ENCODE data around the gene TEX30.

TEX30 gene

DNA sequence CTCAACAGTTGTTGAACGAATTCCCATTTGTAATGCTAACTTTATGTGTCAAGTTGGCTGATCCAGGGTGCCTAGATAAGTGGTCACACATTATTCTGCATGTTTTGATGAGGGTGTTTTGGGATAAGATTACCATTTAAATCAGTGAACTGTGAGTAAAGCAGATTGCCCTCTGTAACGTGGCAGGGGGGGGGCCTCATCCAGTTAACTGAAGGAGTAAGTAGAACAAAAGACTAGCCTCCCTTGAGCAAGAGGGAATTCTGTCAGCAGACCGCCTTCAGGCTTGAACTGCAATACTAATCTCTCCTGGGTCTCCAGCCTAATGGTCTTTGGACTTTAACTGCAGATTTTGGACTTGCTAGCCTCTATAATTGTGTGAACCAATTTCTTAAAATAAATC, 4.2 kb upstream of the TEX30 start:
- DNase-seq: no peak

DNA sequence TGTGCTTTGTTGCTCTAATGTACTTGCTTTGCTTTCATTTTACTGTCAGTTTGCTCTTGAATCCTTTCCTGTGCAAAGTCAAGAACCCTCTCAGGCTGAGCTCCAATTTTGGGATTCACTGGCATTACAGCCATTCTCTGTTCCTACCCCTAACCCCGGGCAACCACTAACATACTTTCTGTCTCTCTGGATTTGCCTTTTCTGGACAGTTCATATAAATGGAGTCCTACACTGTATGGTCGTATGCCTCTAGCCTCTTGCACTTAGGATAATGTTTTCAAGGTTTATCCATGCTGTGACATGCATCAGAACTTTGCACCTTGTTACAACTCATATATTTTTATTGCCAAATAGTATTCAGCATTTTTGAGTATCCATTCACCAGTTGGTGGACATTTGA, 2.7 kb upstream of the TEX30 start:
- no peak for DNase-seq

DNA sequence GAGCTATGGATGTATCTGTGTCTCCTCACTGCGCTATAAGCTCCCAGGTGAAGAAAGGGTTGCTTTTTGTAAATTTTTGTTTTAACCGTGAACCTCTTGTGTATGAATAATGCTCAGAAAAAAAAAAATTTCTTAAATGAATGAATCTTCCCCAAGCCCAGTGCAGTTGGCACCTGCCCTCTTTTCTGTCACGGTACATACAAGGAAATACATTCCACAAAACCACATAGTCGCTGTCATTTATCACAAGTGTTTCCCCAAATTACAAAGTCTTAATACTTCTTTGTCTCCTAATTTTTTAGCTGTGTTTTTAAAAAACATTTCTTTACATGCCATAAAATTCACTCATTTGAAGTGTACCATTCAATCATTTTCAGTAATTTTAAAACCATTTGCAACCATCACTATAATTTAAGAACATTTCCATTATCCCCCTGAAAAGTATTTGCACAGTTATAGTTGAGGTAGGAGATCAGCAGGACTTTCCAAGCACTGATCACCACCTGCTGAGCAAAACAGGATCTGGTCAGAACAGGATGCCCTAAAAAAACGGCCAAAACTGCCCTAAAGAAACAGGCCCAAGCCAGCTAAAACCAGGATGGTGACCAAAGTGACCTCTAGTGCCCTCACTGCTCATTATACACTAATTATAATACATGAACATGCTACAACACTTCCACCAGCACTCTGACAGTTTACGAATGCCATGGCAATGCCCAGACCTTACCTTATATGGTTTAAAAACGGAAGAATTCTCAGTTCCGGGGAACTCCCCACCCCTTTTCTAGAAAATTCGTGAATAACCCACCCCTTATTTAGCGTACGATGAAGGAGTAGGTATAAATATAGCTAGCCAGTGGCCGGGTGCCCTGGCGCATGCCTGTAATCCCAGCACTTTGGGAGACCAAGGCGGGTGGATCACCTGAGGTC, 1.3 kb upstream of the TEX30 start:
- no peak for DNase-seq

DNA sequence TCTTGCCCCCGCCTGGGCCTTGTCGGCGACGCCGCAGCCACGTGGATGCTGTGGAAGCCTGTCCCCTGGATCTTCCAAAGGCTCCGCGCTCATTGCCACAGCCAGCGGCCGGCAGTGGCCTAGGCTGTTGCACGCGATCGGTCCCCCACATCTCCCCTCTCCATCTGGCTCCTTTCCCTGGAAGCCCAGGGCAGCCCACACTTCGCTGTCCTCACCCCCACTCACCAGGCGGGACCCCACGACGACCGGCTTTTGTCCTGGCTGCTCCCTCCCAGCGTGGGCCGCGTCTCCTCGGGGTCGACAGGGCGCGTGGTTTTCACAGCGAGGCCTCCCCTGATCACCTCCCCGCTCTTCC, 605 bp upstream of the TEX30 start:
- no peak for DNase-seq

DNA sequence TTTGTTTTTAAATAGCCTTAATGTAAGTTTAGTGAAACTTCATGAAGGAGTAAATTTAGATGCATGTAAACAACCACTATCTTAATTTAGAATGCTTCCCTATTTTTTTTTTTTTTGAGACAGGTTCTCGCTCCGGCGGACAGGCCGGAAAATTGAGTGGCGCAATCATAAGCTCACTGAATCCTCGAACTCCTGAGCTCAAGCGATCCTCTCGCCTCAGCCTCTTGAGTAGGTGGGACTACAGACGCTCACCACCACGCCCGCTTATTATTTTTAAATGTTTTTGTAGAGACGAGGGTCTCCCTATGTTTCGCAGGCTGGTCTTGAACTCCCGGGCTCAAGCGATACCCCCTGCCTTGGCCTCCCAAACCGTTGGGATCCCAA, 1.6 kb downstream of the TEX30 start:
- DNase-seq: no peak

DNA sequence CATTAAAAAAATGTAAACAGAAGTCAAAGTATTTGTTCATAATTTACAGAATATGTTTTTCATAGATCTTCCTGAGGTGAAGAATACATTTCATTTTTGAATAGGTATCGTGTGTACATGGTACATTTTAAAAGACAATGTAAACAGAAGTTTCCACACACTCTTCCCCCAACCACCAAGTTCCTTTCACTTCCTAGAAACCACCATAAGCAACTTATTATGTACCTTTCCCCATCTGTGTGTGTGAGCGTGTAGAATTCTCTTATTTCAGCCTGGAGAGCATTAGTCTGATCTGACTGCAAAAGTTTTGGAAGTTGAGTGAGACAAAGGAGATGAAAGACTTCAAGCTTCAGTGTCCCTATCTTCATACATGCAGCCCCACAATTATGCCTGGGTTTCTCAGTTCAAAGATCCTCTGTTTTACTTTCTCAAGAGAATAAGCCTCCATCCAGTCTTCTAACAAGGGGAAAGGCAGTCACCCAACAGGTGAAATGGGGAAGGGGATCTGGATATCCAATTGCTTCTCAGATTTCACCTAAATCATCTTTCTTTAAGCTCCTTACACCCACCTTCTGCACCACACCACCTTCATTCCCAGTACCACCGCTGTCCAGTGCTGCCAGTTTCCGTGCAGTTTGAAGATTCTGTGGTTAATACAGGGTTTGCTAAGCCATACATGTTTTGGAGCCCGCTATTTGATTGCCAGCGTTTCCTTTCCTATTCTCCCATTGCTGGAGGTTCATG, 2.1 kb downstream of the TEX30 start:
- no peak for DNase-seq

DNA sequence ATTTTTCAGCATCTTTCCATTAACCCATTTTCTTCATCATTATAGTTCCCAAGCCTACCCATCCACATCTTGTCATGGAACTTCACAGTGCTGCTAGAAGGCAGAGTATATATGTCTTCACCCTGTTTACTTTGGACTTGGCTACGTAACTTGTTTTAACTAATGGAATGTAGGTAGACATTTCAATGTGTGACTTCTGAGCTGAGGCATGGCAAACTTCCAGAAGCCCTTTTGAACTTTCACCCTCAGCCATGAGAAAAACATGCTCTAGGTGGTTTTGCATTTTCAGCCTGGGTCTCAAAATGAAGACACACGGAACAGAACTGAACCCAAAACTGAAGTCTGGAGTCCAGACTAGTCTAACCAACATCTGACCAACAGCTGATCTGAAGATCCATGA, 3.2 kb downstream of the TEX30 start:
- no peak for DNase-seq

DNA sequence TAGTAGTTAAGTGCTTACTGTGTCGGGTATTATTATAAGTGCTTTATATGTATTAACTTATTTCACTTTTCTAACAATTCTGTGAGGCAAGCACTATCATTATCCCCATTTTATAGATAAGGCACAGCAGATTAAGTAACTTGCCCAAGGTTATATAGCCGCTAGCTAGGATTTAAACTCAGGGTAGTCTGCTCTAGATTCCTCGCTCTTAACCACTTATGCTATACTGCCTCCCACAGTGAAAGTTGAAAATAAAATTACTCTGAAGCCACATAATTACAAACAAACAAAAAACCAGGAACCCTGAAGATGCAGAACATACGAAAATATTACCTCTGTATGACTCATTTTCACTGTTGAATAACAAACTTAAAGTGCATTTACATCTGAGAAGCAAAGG, 3.9 kb downstream of the TEX30 start:
- no peak for DNase-seq

DNA sequence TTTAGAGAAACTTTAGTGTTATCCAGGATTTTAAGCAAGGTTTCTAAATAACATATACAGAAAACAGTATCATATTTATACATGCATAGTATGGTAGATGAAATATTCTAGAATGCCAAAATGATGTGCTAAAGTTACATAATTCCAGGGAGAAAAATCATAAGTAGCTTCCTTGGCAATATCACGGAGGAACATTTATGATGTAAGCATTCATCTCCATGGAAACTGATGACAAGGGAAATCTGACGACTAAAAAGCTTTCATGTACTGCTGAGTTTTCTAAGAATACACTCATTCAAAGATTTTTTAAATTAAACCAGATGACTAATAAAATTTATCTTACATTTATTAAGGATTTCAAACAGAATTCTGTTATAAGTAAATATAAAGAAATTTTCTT, 4.7 kb downstream of the TEX30 start:
- DNase-seq: no peak

DNA sequence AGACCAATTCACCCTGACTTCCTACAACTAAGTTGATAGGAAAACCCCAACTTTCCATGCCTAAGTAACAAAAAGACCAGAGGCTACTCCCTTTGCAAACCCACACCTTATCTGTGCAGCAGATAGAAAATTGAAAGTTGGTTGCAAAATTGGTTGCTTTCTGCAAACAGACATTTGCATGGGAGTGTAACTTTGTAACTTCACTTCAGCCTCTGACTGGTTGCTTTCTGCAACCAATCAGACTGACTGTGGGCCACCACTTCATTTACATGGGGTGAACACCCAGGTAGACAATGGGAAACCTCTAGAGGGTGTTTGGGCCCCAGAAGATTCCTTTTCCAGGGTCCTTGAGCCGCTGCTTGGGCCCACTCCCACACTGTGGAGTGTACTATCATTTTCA, 9.8 kb downstream of the TEX30 start:
- no peak for DNase-seq

DNA sequence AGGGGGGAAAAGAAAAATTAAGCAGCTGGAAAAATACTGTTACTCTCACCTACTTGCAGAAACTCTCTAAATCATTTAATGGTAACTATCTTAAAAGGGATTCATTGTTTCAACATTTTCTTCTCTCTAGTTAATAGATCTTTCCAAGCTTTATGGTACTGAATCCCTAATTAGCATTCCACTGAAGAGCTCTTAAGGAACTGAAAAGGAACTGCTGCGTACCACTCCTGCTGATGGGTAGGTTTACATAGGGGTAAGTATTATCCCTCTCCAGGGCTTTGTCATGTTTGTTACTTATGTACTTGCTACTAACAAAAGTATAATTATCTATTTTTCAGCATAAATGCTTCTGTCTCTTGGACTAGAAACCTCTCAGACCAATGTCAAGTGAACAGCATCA, 12.5 kb downstream of the TEX30 start:
- DNase-seq: no peak

DNA sequence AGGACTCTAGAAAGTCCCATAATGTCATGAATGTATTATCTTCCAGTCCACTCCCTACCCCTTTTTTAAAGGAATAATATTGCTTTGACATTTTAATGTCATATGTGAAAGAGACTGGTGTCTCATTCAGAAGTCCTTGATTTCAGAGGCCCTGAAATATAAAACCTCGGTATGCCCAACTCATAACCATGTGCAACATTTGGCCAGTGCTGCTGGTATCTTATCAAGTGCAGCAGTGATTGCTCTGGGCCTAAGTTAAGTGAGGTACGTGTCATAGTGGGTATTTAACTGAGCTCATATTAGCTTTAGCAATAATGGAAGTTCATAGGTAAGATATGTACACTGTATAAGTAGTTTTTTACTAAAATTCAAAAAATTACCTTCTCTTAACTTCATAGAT, 14.7 kb downstream of the TEX30 start:
- DNase-seq: no peak

DNA sequence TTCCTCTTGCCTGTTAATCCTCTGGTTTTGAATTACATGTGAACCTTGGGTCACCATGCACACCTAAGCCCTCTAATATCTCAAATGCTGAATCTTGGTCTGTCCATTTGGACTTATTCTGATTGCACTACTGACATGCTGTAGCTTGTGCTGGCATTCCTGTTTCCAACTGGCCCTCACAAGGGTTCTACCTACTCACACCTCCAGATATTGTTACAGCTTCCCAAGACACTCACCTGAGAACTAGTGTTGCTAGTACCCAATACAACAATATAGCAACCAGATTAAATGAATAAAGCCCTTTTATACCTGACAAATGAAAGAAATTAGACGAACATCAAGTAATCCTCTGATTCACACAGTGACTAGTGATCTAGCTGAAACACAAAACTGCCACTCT, 16.6 kb downstream of the TEX30 start:
- DNase-seq: no peak

DNA sequence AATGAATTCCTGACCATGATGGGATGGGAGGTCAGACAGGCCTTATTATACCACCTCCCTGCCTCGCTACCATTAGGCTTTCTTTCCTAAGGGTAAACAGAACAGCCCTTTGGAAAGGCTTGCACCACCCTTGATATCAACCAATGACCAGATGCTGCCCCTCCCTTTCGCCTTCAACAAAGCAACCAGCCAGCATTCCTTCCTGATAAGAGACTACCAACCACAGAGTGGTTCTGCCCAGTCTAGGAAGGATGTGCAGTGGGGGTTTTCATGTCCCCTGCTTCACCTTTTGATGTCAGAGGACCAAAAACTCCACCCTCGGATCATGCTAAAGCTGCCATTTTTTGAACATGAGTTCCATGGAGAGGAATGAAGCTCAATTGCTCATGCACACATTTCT, 21.7 kb downstream of the TEX30 start:
- no peak for DNase-seq

DNA sequence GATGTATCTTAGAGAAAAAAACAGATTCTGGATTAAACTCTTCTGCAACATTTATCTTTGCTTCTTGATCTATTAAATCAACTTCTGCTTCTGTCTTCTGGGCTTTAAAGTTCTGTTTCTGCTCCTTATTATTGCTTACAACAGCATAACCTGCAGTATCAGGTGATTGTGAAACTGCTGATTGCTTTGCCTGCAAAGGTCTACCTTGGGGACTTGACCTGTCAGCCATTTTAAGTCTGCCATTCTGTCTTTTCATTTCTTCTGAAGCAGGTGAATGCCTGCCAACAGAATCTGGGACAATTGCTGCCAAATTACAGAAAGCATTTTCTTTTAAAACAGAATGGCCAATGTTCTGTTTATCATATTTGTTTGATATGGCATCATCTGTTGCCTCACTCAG, 31.1 kb downstream of the TEX30 start:
- no peak for DNase-seq

DNA sequence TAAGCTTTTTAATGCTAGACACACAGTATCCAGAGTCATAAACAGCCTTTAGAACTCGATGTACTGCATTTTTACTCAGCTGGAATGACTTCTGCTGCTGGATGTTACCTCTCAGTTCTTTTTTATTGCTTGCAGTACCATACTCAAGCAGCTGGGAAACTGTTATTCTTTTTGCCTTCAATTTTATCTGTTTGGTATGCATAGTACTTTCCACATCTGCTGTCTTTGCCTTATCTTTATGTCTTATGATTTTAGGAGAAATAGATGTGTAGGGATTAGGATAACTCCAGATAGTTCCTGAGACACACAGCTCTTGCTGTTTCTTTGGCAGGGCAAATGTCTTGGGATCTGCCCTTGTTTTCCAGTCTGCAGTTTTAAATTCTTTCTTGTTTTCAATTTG, 31.5 kb downstream of the TEX30 start:
- DNase-seq: no peak

DNA sequence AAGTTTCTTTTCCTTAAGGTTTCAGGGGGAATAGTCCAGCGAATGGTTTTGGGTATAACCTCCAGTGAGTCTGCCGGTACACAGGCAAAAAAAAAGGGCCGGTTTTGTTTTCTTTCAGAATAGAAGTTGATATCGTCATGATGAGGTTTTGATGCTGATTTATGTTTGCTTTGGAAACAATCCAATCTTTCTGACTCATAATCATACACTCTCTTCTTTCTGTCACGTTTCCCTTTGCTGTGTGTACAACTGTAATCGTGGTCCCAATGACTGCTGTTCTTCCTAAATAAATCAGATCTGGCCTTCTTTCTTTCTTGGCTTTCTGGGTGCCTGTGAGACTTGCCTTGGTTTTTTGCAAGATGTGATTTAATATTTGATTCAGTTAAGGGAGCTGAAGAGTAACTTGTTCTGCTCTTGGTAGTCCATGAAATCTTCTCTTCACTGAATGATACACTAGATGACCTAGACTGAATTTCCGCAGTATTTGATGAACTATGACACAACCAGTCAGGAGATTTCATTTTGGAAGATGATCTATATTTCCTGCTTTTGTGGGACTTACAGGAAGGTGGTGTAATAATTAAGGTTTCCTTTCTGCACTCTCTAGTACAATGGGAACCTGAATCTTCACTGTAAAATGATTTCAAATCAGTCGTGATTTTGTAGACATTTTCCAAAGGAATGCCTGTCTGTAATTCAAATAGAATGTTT, 43.9 kb downstream of the TEX30 start:
- DNase-seq: no peak

DNA sequence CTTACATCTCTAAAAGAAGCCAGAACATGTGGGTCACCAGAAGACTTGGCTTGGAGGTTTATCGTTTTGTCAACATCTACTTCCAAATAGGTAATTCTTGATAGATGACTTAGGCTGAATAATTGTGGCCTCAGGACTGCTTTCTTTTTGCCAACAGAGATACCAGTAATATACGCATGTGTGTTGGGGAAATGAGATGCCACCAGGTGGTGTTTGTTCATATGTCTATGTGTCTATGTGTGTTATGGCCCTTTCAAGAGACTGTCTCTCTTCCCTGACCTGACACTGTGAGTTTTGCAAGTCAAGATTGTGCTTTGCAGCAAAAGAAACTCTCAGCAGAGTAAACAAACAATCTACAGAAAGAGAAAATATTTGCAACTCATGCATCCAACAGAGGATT, 47.2 kb downstream of the TEX30 start:
- DNase-seq: no peak

DNA sequence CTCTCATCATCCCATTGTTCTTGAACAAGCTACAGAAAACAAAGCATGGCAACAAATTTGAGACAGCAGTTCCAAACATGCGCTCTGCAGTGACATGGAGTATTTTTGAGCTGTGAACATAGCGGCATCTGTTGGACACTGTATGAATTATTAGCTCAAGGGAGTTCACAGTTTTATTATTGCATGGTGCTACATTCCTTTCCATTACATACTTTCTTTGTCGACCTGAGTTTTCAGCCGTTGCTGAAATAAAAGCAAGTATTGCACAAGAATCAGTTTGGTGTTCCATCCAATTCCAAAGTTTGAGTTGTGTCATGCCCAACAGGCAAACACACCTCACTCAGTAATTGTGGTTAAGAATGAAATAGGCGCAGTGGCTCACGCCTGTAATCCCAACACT, 48.7 kb downstream of the TEX30 start:
- DNase-seq: no peak

DNA sequence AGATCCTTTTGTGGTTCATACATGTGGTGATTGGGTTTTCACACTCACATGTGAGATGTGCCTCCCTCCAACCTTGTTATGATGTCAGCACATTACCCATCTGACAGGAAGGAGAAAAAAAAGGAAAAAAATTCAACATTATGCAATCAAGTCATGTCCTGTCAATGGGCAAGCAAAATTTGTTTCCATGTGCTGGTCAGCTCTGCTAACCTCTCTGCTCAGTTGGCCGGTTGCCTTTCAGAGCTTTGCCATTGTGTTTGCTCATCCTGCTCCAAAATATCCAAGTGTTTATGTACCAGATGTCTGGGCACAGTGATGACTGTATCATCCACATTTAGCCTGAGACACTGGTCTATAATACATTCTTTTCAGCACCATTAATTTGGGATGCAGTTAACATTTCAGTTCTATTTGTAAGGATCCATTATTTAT, 51.8 kb downstream of the TEX30 start:
- DNase-seq: no peak

DNA sequence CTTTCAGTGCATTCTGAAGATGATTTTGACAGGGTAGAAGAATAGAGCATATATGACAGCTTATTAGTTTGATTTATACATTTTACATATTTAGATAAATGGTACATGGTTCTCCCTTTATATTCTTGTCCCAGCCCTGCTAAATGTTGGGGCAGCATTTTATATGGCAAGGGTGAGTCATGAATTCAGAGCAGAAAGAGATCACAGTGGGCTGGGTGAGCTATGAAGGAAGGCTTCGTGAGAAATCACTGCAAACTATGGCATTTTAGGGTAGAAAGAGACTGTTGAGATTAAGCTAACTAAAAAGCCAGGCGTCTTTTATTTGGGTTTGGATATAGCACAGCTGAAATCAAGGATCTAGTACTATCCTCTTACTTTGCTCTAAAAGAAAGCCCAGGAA, 54.8 kb downstream of the TEX30 start:
- DNase-seq: no peak

Measured in activated CD8-positive, alpha-beta memory T cell treated with anti-CD3 and anti-CD28 coated beads for 24 hours (primary cell).